Mesenteric fat pad (tissue), 1 donor: Measurements from ENCODE around the gene TTC33. TPM values are rescaled to one million over a fixed set of nuclear protein-coding genes. Genes with fewer than 3 reads are reported as not detected.
"Not testable (repeated sequence)": the region's sequence is repeated elsewhere in the genome, so short reads cannot be mapped to it uniquely, and the experiment has no call there.

Experiments
- DNase-seq: peaks from one replicate; pipeline ENCODE4 v3.0.0-alpha.2; 2020; ENCODE audit warnings: low spot score
- total RNA-seq: library from RNA; stranded (reverse); fragmentation: NEBNext Ultra II Directional; extraction: Animal tissue kit (Norgen Biotek cat#: 25700); gene quantifications from one replicate; pipeline ENCODE4 v1.2.1, GENCODE V29; 2021
- donor health status: DM: yes; HTN: yes; CAD: no.

The TTC33 gene
- total RNA-seq, 1 donor from 2014 or later, result 7.9 TPM

- no peak for DNase-seq
Observed at GRCh38 chr5:40572937-40573336, 182.8 kb downstream of the TTC33 start.

- DNase-seq, result no peak
Observed at GRCh38 chr5:40572391-40572790, 183.4 kb downstream of the TTC33 start.

- DNase-seq, result no peak
Observed at GRCh38 chr5:40571729-40572128, 184.0 kb downstream of the TTC33 start.

GRCh38 chr5:40570408-40571129 is 185.2 kb downstream of the TTC33 start:
- DNase-seq, result no peak

- no peak for DNase-seq
Observed at GRCh38 chr5:40569546-40570270, 186.1 kb downstream of the TTC33 start.

- DNase-seq, result no peak
Observed at GRCh38 chr5:40568548-40568947, 187.2 kb downstream of the TTC33 start.

GRCh38 chr5:40563173-40563572 is 192.6 kb downstream of the TTC33 start:
- DNase-seq, result not testable (repeated sequence)

GRCh38 chr5:40560474-40561110 is 195.2 kb downstream of the TTC33 start:
- no peak for DNase-seq

GRCh38 chr5:40559306-40559705 is 196.5 kb downstream of the TTC33 start:
- DNase-seq, result no peak

- DNase-seq, result no peak
Observed at GRCh38 chr5:40557501-40557900, 198.3 kb downstream of the TTC33 start.

GRCh38 chr5:40556811-40557210 is 198.9 kb downstream of the TTC33 start:
- DNase-seq, result no peak

- no peak for DNase-seq
Observed at GRCh38 chr5:40555886-40556285, 199.9 kb downstream of the TTC33 start.

- no peak for DNase-seq
Observed at GRCh38 chr5:40554813-40555212, 200.9 kb downstream of the TTC33 start.

GRCh38 chr5:40554054-40554453 is 201.7 kb downstream of the TTC33 start:
- DNase-seq, result no peak

- DNase-seq, result no peak
Observed at GRCh38 chr5:40552981-40553380, 202.8 kb downstream of the TTC33 start.

GRCh38 chr5:40551496-40552491 is 204.0 kb downstream of the TTC33 start:
- DNase-seq, result no peak

GRCh38 chr5:40550481-40550880 is 205.3 kb downstream of the TTC33 start:
- no peak for DNase-seq

- no peak for DNase-seq
Observed at GRCh38 chr5:40549616-40550015, 206.1 kb downstream of the TTC33 start.

GRCh38 chr5:40547994-40548575 is 207.7 kb downstream of the TTC33 start:
- no peak for DNase-seq

GRCh38 chr5:40547557-40547956 is 208.2 kb downstream of the TTC33 start:
- no peak for DNase-seq

GRCh38 chr5:40540301-40540700 is 215.5 kb downstream of the TTC33 start:
- no peak for DNase-seq
